Epidermal melanocyte (primary cell): Measurements from ENCODE around the gene NFKBIB.
"Not testable (repeated sequence)": the region's sequence is repeated elsewhere in the genome, so short reads cannot be mapped to it uniquely, and the experiment has no call there.

Experiments
- DNase-seq: peaks from one replicate; pipeline ENCODE4 v3.0.0; 2011; ENCODE audit warnings: low spot score; ENCODE audit not compliant: insufficient read length

NFKBIB gene

GRCh38 chr19:38875656-38876395 lies 23.9 kb upstream of the NFKBIB start:
- DNase-seq = no peak

DNA sequence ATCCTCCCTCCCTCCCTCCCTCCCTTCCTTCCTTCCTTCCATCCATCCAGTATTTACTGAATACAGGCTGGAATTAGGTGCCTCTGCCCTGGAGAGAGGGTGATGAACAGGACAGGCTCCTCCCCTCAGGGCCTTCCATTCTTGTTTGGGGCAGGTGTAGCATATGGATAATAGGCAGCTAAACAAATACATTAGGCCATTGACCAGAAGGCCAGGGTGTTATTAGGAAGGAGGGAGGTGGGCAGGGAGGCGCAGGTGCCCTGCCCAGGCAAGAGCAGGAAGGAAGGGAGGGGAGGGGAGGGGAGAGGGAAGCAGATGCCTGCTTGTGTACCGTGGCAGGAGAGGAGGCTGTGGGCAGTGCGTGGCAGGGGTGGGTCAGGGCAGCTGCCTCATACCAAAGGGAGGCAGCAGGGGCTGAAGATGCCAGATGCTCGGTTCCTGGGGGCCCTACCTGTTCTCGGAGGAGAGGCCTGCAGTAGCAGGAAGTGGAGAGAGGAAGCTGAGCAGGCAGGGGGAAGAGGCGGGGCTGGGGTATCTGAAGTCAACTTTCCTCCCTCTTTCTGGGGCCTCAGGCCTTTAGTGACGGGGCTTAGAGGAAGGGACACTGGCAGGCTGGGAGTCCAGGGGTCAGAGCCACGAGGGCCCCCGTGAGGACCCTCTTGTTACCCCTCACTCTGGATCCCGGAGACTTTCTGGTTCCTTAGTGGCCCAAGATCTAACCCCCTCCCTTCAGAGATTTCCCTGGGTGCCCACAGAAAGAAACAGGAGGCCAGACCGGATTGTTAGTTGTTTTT lies 21.8 kb upstream of the NFKBIB start, which contains the start of gene RINL:
Gene RINL (minus strand): TSS at position 495 of the 794 bp plus-strand sequence. CDS start 1,533 bp downstream, outside the sequence.
- DNase-seq = no peak

DNA sequence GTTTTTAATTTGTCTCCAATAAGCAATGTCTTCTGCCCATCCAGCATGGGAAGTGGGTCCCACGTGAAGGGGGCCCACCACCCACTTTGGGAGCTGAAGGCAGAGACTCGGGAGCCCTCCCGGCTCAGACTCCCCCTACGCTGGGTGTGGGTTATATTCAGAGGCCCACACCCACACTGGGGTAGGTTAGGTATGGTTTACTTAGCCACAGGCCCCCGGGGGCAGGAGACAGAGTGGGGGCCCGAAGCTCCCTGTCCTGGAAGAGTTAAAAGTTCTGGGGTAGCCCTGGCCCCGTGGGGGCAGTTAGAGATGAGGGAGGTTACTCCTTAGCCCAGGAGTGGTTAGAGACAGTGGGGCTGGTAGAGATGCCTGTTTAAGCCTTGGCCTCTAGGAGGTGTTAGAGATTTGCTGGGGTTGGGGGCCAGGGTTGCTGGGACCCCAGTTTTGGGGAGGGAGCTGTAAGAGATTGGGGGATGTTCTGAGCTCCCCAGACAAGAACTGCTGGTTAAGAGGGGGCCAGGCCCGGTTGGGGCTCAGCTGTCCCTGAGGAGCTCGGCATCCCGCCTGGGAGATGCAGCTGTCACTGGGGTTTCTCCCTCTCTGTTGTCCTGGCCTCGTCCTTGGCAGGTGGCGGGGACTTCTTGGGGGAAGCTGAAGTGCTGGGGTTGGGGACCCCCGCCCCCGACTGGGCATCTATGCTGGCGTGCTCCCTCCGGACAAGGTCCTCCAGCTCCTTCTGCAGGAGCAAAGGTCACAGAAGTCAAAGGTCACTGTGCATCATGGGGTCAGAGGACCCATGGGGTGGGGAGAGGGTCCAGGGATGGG lies 21.0 kb upstream of the NFKBIB start:
- DNase-seq = no peak

- DNase-seq = no peak
Observed at GRCh38 chr19:38879400-38879751, 20.4 kb upstream of the NFKBIB start.

- DNase-seq = no peak
Observed at GRCh38 chr19:38880076-38880881, 19.5 kb upstream of the NFKBIB start.

DNA sequence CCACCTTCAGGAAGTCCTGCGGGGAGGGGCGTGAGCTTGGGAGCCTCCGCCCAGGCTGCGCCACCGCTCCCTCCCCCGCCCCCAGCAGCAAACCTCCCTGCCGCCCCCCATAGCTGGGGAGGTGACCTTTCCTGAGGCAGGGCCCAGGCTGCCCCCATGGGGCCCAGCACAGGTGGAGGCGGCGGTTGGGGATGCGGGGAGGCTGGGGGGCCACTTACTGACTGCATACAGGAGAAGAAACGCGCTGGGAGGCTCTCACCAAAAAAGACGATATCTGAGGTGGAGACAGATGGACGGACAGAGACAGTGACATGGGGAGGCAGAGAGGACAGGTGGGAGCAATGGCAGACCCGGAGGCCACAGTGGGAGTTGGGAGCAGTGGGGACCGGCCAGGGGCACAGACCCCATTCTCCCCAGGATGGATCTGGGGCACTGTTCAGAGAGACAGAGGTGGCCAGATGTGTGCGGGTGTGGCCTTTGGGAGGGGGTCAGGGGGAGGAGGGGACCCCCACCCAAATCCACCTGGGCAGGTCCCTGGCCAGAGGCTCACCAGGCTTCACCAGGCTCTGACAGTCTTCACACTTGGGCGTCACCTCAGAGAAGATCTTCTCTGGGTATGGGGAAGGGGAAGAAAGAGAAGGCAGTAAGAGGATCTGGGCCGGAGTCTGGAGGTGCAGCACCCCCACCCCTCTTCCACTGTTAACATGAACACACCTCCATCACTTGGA lies 18.7 kb upstream of the NFKBIB start:
- no peak for DNase-seq

DNA sequence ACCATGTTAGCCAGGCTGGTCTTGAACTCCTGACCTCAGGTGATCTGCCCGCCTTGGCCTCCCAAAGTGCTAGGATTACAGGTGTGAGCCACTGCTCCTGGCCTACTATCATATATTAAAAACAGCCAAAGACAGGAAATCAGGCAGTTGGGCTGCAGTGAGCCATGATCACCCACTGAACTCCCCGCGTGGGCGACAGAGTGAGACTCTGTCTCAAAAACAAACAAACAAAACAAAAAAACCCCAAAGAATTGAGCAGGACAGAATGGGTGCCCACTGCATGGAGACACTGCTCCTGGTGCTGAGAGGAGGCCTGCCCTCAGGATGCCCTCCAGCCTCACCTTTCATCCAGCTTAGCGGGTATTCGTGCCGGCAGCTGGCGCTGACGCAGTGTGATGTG lies 16.5 kb upstream of the NFKBIB start:
- no peak for DNase-seq

DNA sequence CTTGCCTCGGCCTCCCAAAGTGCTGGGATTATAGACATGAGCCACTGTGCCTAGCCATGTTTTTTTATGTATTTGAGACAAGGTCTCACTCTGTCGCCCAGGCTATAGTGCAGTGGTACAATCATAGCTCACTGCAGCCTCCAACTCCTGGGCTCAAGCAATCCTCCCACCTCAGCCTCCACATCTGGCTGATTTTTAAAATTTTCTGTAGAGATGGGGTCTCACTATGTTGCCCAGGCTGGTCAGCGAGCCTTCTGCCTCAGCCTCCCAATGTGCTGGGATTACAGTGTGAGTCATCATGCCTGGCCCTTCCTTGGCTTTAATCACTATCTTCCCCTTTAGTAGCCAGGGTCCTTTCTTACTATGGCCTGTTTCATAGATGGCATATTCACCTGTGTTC lies 15.1 kb upstream of the NFKBIB start:
- DNase-seq = not testable (repeated sequence)

- no peak for DNase-seq
Observed at GRCh38 chr19:38888876-38889275, 10.9 kb upstream of the NFKBIB start.

GRCh38 chr19:38889803-38890202 lies 10.0 kb upstream of the NFKBIB start:
- peak; percentile 14 for DNase-seq

GRCh38 chr19:38890686-38891085 lies 9.1 kb upstream of the NFKBIB start:
- peak; percentile 9 for DNase-seq

DNA sequence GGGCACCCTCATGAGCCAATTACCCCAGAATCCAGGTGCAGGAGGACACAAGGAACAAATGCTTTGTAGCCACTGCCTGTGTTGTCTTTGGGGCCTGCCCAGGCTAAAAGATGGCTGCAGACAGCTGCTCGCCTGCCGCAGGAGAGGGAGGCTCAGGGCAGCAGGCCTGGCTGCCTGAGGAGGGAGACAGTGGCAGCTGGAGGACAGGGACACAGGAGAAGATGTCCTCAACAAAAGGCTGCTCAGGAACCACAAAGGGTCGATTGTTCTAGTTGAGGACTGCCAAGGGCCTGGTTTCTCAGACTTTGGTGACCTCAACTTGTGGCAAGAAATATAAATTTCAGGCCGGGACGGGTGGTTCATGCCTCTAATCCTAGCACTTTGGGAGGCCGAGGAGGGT lies 8.0 kb upstream of the NFKBIB start:
- no peak for DNase-seq

GRCh38 chr19:38892841-38893240 lies 6.9 kb upstream of the NFKBIB start:
- no peak for DNase-seq

- DNase-seq = no peak
Observed at GRCh38 chr19:38893341-38893771, 6.4 kb upstream of the NFKBIB start.

DNA sequence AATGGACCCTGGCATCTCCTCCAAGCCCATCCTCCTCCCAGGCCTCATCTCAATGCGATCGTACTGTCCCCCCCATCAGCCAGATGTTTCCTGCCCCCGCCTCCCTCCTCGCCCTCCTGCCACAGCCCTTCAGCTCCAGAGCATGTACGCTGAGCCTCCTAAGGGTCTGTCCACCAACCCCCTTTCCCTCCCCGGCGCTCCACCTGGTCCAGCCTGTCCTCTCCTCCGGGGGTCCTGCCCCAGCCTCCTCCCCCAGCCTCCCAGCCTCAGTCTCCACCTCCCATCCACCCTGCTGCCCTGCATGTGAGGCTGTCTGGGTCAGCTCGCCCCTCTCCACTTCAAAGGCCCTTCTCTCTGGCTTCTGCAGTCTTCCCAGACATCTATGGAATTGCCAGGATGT lies 4.8 kb upstream of the NFKBIB start:
- DNase-seq = no peak

GRCh38 chr19:38898788-38899446 lies 852 bp upstream of the NFKBIB start:
- no peak for DNase-seq

DNA sequence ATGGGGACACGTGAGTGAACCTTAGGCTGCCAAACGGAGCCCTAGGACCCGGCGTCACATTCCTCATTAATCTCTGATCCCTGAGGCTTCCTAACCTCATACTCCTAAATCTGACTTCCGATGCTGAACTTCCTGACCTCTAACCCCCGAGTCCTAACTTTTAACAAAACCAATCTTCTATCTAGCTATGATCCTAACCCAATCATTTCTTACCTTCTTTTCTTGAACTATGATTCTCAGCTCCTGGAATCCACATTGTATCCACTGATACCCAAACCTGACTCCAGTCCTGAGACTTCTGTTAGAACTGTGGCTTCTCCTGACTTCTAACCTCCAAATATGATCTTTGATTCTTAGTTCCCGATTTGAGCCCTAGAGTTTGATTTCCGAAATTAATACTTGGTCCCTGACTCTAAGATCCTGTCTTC lies 447 bp downstream of the NFKBIB start:
- DNase-seq = no peak

- DNase-seq = no peak
Observed at GRCh38 chr19:38900743-38901190, 998 bp downstream of the NFKBIB start.

DNA sequence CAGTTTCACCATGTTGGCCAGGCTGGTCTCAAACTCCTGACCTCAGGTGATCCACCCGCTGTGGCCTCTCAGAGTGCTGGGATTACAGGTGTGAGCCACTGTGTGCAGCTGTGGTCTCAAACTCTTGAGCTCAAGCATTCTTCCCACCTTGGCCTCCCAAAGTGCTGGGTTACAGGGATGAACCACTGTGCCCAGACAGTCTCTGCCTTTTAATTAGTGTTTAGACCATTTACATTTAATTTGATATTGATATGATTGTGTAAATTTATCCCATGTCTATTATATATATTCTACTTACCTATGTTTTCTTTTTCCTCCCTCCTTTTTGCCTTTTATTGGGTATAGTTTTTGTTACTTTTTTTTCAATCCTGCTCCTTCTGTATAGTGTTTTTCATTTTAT lies 1.9 kb downstream of the NFKBIB start:
- DNase-seq = no peak
